ENCODE measurements around the gene DMBX1.
A peak's percentile ranks its signal among the peaks of the same experiment; 100 is the strongest.

Gene DMBX1

DNA sequence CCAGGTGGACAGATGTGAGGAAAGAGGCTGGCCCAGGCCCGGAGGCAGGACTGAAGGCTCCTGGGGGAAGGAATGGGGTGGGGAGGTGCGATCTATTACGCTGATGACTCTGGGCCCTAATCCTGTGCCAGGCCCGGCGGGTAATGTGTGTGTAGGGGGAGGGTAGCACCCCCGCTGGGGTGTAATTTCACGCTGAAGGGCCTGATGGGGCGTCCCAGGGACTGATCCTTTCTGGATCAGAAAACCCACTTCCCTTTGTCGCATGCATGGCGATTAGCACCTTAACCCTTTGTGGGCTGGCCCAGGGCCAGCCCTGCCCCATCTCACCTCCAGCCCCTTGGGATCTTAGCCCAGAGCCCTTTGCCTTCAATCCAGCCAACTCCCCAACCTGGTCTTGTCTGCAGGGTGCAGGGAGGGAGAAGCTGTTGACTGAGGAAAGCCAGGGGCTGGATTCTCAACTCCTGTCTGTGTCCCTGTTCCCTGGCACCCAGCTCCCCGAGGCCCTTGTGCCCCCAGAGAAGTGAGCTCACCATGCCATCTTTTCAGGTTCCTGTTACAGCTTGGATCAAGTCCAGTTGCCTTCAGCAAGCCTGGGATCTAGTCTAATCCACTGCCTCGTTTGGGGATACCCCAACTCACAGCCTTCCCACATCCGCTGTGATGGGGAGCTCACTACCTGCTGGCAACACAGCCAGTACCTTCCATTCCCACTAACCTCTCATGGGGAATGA, 35.8 kb downstream of the DMBX1 start:
- no peak for DNase-seq (ENCODE audit: low read depth in 4 of 4, low spot score in 1 of 4)

GRCh38 chr1:46526013-46526690, 36.5 kb downstream of the DMBX1 start:
- DNase-seq (ENCODE audit: low read depth in 4 of 4, low spot score in 1 of 4), result no peak

- no peak for DNase-seq (ENCODE audit: low read depth in 4 of 4, low spot score in 1 of 4)
Measured at GRCh38 chr1:46526691-46527291, 37.2 kb downstream of the DMBX1 start.

GRCh38 chr1:46527474-46528296, 38.0 kb downstream of the DMBX1 start:
- DNase-seq (ENCODE audit: low read depth in 4 of 4, low spot score in 1 of 4), result peak; percentile 27 to 63 (median 56)

GRCh38 chr1:46528297-46528955, 38.8 kb downstream of the DMBX1 start:
- no peak for DNase-seq (ENCODE audit: low read depth in 4 of 4, low spot score in 1 of 4)

- no peak for DNase-seq (ENCODE audit: low read depth in 4 of 4, low spot score in 1 of 4)
Measured at GRCh38 chr1:46529031-46529630, 39.5 kb downstream of the DMBX1 start.

DNA sequence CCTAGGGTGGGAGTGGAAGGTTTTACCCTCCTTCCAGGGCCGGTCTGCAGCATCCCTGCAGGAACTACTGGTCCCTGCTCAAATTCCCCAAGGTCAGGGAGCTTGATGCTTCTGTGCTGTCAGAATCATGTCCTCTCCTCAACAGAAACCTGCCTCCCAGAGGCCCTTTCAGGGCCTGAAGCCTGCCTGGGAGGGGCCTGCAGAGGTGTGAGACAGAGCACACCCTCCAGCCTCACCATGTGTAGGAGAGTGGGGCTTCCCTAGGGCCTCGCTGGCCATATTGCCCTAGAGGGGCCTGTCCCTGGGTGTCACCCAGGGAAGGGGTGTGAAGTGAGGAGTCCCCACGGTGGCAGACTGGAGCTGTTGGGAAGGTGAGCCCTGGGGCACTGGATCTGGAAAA, 40.7 kb downstream of the DMBX1 start:
- DNase-seq (ENCODE audit: low read depth in 4 of 4, low spot score in 1 of 4), result no peak

- no peak for DNase-seq (ENCODE audit: low read depth in 4 of 4, low spot score in 1 of 4)
Measured at GRCh38 chr1:46530791-46531409, 41.3 kb downstream of the DMBX1 start.

- DNase-seq (ENCODE audit: low read depth in 4 of 4, low spot score in 1 of 4), result no peak
Measured at GRCh38 chr1:46532095-46532494, 42.5 kb downstream of the DMBX1 start.

DNA sequence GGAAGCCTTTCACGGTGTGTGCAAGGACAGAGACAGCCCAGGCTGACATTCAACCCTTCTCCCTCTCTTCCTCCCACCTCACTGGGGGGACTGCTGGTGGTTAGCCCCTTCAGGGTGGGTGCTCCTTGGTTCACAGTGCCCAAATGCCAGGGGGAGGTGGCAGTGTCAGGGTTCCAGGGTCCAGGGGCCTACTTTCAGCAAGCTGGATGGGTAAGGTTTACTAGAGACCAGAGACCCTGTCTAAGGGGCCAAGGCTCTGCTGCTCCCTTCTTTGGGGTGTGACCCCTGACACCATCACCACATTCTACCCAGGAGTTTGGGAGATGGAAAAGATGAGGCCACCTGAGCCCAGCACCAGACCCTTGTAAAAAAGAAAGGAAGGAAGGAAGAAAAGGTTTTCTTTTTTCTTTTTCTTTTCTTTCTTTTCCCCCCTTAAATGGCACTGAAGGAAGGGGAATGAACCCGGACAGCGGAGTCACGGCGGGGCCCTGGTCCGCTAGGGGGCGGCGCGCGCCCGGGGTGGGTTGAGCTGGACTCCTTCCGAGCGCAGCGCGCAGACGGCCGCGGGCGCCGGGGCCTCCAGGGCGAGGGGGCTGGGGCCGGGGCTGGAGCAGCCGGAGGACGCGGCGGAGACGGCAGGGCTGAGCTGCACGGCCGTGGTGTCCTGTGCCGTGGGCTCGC, 43.0 kb downstream of the DMBX1 start:
- peak; percentile 32 to 61 (median 58) for DNase-seq (ENCODE audit: low read depth in 4 of 4, low spot score in 1 of 4)

- peak in 2 of 4 experiments; percentile 14 to 15 for DNase-seq (ENCODE audit: low read depth in 4 of 4, low spot score in 1 of 4)
Measured at GRCh38 chr1:46533179-46533864, 43.7 kb downstream of the DMBX1 start.

DNA sequence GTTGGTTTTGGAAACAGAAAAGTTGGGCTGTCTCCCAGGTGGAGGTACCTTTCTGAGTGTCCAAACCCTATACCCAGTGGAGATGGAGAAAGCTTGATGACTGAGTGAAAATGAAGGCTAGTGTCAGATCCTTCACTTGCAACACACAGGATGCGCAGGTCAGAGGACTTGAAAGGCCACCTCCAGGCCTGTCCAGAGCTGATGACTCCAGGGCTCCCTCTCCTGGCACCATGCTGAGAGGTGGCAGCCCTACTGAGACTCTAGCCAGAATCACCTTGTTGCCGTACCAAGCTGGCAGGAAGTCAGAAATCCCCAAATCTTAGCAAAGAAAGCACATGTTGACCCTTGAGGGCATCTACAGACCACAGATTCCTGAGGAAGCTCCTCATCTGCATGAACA, 45.4 kb downstream of the DMBX1 start:
- no peak for DNase-seq (ENCODE audit: low read depth in 4 of 4, low spot score in 1 of 4)

DNA sequence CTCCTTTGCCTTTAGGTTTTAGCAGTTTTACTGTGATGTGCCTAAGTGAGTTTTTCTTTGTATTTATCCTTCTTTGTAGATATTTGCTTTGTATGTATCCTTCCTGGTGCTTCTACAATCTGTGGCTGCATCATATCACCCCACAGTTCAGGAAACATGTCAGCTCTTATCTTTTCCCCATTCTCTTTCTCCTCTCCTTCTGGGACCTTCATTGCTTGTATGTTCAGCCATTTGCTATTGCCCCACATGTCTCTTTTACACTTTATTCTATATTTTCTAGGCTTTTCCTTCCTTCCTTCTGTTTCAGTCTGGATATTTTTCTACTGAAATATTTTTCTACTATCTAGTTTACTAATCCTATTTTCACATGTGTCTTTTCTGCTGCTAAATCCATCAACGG, 46.9 kb downstream of the DMBX1 start:
- DNase-seq (ENCODE audit: low read depth in 4 of 4, low spot score in 1 of 4), result no peak

DNA sequence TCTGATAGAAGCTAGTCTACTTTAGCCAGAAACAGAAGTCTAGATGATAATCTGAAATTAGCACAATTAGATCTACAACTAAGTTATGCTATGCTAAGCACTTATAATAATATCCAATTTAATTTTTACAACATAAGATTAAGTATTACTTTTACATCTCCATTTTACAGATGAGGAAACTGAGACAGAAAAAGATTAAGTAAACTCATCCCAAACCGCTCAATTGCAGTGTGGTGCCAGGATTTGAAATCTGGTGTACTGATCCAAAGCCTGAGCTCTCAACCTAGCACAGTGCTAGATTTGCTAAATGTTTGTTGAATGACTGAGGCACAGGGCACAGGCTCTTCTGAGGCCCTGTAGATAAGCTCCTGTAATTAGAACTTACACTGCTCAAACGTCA, 48.0 kb downstream of the DMBX1 start:
- DNase-seq (ENCODE audit: low read depth in 4 of 4, low spot score in 1 of 4), result no peak

GRCh38 chr1:46538147-46538546, 48.5 kb downstream of the DMBX1 start:
- no peak for DNase-seq (ENCODE audit: low read depth in 4 of 4, low spot score in 1 of 4)

Measured in stimulated activated CD4-positive, alpha-beta T cell treated with anti-CD3 and anti-CD28 coated beads, Interleukin-1b, Interleukin-23, amount 100 ng/mL, for 24 hours (primary cell).